Measurements from ENCODE around the gene GTF2A1L.

GTF2A1L gene

DNA sequence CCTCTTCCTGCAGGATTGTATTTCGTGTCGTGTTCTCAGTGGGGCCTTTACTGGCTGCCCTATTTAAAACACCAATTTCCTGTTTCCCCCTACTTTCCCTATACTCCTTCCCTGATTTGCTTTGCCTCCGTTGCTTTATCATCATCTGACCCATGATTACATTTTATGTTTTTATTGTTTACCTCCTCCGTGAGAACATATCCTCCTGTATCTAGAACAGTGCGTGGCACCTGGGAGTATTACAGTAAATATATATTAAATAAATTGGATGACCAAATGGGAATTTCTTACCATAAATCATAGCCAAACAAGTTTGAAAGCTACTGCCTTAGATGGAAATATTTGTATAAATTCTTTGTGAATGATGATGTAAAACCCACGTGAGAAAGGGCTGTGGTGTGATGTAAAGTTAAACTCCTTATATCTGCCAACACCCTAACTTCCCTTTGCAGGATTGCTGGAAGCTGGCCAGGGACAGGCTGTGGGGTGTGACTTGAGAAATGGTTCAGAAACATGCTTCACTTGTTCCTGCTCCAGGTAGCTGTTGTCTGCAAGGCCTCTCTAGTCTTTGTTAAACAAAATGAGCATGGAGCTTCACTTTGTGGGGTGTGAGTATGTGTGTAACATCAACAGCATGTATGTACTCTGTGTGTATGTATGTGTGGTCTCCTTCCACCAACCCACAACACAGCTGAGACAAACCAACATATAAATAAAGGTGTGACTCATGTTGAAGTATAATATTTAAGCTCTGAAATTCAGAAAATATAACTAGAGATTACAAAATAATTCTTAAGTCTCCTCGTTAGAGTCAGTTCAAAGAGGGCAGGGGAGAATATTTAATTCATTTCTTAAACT lies 97.6 kb downstream of the GTF2A1L start:
- in situ Hi-C loops (cut with MboI; ENCODE audit: low sequenced_read_pairs, unreplicated experiment): no loop called here
- DNase-seq (ENCODE audit: low spot score): no peak
- TF ChIP-seq, protein P1, sequence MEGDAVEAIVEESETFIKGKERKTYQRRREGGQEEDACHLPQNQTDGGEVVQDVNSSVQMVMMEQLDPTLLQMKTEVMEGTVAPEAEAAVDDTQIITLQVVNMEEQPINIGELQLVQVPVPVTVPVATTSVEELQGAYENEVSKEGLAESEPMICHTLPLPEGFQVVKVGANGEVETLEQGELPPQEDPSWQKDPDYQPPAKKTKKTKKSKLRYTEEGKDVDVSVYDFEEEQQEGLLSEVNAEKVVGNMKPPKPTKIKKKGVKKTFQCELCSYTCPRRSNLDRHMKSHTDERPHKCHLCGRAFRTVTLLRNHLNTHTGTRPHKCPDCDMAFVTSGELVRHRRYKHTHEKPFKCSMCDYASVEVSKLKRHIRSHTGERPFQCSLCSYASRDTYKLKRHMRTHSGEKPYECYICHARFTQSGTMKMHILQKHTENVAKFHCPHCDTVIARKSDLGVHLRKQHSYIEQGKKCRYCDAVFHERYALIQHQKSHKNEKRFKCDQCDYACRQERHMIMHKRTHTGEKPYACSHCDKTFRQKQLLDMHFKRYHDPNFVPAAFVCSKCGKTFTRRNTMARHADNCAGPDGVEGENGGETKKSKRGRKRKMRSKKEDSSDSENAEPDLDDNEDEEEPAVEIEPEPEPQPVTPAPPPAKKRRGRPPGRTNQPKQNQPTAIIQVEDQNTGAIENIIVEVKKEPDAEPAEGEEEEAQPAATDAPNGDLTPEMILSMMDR (IDR thresholded peaks at IDR 0.05; ENCODE audit: borderline replicate concordance, control extremely low read depth, extremely low read depth, insufficient read depth, missing control alignments): no peak

- TF ChIP-seq, protein P1 (IDR thresholded peaks at IDR 0.05; ENCODE audit: borderline replicate concordance, control extremely low read depth, extremely low read depth, insufficient read depth, missing control alignments): no peak
- in situ Hi-C loops (cut with MboI; ENCODE audit: low sequenced_read_pairs, unreplicated experiment): no loop called here
- DNase-seq (ENCODE audit: low spot score): no peak
Observed at GRCh38 chr2:48715956-48716355, 98.3 kb downstream of the GTF2A1L start.

GRCh38 chr2:48717846-48718245 lies 100.2 kb downstream of the GTF2A1L start:
- in situ Hi-C loops (cut with MboI; ENCODE audit: low sequenced_read_pairs, unreplicated experiment): no loop called here

DNA sequence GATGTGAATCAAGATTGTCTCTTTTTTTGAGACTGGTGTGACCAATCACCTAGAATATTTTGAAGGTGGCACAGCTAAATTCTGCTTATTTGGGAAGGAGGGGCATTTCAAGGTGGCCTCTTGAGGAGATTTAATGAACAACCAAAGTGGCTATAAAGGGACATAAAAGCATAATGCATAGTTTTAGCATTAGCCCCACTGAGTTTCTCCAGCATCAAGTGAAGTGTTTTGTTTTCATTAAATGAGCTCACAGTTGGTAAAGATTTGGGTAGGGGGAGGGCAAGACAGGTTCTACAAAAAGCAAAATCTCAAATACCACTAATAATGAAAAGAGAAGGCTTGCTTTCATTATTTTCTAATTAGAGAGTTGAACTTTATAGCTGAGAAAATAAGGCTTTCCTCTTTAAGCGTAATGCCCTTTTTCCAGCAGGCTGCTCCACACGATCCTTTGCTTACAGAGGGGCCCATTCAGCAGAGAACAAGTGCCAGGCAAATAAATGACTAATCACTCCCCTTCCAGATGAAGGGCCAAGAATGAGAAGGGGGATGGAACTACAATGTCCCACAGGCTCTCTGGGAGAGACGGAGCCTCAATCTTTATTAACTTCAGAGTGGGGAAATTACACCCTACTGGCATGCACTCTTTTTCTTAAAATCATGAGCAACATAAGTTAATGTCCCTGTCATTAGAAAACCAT lies 102.0 kb downstream of the GTF2A1L start:
- no peak for DNase-seq (ENCODE audit: low spot score)
- in situ Hi-C loops (cut with MboI; ENCODE audit: low sequenced_read_pairs, unreplicated experiment): no loop called here
- TF ChIP-seq, protein P1 (IDR thresholded peaks at IDR 0.05; ENCODE audit: borderline replicate concordance, control extremely low read depth, extremely low read depth, insufficient read depth, missing control alignments): no peak

More at GRCh38 chr2:48717846-48718245, 100.2 kb downstream of the GTF2A1L start:
- TF ChIP-seq, protein P1 (IDR thresholded peaks at IDR 0.05; ENCODE audit: borderline replicate concordance, control extremely low read depth, extremely low read depth, insufficient read depth, missing control alignments): no peak
- DNase-seq (ENCODE audit: low spot score): no peak

DNA sequence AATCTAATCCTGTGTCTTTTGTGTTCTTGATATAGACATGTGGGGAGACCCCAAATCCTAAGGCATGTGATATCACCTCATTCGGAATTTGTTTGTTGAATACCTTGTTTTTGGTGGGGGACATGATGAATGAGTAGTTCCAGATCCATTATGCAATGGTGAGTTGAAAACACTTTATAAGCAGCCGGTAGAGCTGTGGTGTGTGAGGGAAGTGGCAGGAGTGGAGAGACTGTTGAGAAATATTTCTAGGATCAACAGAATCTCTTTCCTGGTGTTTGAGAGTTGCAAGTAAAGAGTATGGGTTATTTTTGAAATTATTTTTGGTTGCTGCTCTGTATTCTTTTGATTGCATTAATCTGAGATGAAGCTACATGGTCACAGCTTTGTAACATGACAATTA lies 103.5 kb downstream of the GTF2A1L start:
- DNase-seq (ENCODE audit: low spot score): no peak
- TF ChIP-seq, protein P1 (IDR thresholded peaks at IDR 0.05; ENCODE audit: borderline replicate concordance, control extremely low read depth, extremely low read depth, insufficient read depth, missing control alignments): no peak
- in situ Hi-C loops (cut with MboI; ENCODE audit: low sequenced_read_pairs, unreplicated experiment): no loop called here

- TF ChIP-seq, protein P1 (IDR thresholded peaks at IDR 0.05; ENCODE audit: borderline replicate concordance, control extremely low read depth, extremely low read depth, insufficient read depth, missing control alignments): no peak
- in situ Hi-C loops (cut with MboI; ENCODE audit: low sequenced_read_pairs, unreplicated experiment): no loop called here
- no peak for DNase-seq (ENCODE audit: low spot score)
Observed at GRCh38 chr2:48722391-48722790, 104.7 kb downstream of the GTF2A1L start.
